Measurements from ENCODE around the gene SLC38A2. TPM values are rescaled to one million over a fixed set of nuclear protein-coding genes. Genes with fewer than 3 reads are reported as not detected.
"Not testable (repeated sequence)": the region's sequence is repeated elsewhere in the genome, so short reads cannot be mapped to it uniquely, and the experiment has no call there.

The SLC38A2 gene
- total RNA-seq = 252 TPM

DNA sequence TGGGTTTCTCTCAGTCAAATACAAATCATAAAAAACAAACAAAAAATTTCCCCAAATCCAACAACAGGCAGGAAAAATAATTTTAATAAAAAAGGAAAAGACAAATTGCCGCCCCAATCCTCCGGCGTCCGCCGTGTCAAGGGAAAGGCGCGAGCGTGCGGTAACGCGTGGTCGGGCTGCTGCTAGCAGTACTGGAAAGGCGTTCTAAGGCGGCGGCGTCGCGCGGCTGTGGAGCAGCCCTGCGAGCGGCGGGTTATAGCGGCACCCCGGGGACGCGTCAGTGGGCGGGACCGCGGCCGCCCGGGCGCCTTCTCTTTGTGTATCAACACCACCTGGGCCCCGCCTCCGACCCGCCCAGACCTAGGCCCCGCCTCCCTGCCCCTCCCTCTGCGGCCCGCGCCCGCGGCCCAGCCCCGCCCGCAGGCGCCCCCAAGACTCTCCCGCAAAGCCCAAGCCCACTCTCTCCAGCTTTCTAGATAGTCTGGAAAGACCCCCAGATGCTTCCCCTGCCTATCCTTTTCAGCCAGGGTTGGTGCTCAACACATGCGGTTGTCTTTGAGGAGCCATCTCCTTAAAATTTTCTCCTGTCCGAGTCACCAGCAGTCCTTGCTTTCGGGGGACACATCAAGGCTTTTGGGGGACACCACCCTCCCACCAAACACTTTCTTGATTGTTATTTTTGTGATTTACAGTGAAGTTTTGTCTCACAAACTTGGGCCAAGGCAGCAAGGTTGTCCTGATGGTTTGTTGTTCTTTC is at the start of gene SLC38A2:
Gene SLC38A2, minus strand, starts transcription at position 230 of the 757 bp plus-strand sequence. CDS start 1,480 bp downstream, outside the sequence.
- FAIRE-seq (no peak), DNase-seq (ENCODE audit: low spot score in 2 of 2) (peak; percentile 96 to 97)

DNA sequence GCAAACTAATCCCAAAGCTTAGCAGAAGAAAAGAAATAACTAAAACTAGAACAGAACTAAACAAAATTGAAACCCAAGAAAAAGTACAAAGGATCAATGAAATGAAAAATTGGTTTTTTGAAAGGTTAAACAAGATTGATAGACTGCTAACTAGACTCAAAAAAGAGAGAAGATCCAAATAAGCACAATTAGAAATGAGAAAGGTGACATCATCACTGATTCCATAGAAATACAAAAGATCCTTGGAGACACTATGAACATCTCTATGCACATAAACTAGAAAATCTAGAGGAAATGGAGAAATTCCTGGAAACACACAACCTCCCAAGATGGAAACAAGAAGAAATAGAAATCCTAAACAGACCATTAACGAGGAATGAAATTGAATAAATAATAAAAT is 47.1 kb upstream of the SLC38A2 start:
- FAIRE-seq = no peak
- no peak for DNase-seq (ENCODE audit: low spot score in 2 of 2)

DNA sequence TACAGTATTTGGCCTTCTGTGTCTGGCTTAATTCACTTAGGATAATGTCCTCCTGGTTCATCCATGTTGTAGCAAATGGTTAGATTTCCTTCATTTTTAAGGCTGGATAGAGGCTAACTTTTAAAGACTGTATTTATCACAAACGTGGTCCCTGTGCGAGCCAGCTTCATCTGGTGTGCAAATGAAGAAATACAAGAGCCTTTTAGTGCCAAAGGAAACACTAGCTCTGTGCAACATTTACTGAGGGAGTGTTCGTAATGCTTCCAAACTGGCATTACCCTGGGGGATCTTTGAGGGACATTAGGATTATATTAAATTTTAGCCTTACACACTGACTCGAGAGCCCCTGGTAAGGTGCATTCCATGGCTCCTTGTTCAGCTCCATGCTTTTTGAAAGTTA is 43.0 kb upstream of the SLC38A2 start:
- DNase-seq (ENCODE audit: low spot score in 2 of 2) (no peak), FAIRE-seq (no peak)

DNA sequence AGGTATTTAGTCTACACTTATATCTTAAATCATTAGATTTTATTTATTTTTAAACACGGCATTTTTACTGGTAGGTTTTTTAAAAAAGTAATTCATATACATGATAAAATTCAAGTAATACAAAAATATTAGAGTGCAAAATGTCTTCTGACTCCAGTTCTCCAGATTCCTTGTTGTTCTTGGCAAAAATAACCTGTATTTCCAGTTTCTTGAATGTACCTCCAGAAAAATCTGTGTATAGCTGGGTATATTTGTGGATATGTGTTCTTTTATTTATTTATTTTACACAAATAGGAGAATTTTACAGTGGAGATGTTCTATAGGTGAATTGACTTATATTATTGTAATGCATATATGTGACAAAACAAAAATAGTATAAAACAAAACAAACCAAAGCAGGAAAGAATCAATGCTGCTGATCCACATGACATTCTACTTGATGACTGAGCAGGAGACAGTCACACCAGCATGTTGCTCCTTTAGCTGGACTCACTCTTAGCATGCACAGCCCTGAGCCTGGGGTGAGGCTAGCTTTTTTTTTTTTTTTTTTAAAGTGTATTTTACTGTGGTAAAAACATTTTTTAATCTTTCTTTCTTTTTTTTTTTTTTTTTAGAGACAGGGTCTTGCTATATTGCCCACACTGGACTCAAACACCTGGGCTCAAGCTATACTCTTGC is 42.2 kb upstream of the SLC38A2 start:
- no peak for DNase-seq (ENCODE audit: low spot score in 2 of 2)
- FAIRE-seq = no peak

DNA sequence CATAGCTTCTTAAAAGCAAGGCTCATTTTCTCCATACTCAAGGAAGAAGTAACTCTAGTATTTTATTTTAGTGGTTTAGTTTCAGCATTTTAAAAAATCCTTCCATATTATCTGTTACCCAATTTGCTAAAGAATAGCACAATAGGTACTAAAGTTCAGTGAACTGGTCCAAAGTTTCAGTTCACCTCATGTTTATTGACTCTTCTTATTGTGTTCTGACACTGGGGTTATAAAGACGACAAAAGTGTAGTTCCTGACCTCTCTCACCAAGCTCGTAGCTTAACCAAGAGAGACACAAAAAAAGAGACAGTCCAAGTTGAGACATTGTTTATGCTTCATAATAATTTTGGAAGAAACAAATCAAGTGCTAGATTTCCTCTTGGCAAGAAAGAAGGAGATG is 40.8 kb upstream of the SLC38A2 start:
- FAIRE-seq (no peak), DNase-seq (ENCODE audit: low spot score in 2 of 2) (no peak)

DNA sequence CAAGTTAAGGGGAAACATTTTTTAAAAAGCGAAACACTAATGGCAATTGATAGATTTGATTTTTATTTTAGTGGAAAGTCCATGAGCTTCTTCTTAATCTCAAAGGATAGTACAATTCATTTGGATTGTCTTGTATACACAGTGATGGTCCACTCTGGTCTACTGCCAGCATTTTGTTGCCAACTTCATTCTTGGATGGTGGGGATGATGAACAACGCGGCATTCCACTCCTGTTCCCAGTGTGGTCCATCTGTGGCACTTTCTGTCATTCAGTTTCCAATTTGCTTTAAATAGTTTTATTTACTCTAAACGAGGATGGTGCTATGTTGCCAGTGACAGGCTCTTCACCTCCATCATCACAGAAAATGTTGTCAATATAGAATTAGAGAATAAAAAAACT is 40.3 kb upstream of the SLC38A2 start:
- FAIRE-seq = no peak
- DNase-seq (ENCODE audit: low spot score in 2 of 2) = no peak

DNA sequence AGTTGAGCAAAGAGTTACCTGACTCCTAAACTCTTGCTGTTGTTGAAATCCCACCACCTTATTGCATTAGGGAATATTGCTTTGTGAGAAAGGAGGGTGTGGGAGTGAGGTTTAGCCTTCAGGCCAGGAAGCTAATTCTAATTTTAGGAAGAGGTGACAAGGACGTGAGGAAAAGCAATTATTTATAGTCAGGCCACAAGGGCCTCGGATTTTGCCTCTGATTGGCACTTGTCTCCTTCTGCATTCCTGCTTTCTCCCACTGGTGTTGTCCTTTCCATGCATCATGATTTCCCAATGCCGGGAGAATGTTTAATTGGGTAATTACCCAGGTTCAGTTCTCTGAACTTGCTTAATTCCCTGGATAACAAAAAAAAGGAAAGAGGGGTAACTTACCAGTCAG is 37.9 kb upstream of the SLC38A2 start:
- no peak for FAIRE-seq
- DNase-seq (ENCODE audit: low spot score in 2 of 2) = no peak

DNA sequence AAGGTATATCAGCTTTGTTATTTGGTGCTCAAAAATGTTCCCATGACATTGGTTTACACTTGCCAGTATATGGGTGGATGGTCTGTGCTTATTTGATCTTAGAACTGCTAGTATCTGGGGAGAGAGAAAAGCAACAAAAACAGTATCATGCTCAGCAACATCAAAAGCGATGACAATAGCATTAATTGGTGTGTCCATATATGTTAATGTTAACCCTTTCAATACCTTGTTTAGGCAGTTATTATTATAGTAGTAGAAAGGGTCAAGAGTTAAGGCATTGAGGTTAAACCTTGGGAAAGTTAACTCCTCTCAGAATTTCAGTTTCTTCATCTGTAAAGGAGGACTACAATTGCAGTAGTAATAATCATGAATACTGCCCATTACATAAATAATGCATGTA is 37.4 kb upstream of the SLC38A2 start:
- FAIRE-seq = no peak

DNA sequence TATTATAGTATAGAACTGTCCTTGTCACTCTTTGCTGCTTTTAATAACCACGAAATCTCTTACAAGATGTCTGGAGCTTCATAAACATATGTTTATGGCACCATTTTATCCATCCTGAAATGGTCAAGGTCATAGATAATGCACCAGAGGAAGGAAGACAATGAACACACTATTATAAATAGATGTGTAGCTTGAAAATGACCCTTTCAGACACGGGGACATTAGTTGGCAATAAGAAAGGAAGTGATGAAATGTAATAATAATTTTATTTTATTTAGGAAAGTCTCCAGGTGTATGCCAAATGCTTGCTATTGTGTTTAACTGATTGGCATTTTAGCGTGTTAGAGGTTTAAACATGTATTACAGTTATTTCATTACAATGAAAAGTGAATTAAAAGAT is 36.8 kb upstream of the SLC38A2 start:
- DNase-seq (ENCODE audit: low spot score in 2 of 2) = no peak
- no peak for FAIRE-seq

More for the DNA sequence above, 37.4 kb upstream of the SLC38A2 start:
- DNase-seq (ENCODE audit: low spot score in 2 of 2) = no peak

DNA sequence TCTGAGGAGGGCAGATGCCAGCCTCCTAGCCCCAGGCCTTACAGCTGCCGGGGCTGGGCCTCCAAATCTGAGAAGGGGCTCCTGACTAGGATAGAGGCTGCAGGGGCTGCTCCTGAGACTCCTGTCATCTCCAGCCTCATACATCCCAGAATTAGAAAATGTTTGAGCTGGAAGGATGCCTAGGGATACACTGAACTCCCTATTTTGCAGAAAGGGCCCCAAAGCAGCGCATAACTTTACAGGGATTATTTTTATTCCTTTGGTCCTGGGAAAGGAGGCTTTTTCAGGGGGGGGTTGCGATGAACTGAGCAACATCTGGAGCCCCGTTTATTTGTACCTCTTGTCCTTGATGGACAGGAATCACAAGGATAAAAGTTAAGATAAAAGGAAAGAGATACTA is 35.9 kb upstream of the SLC38A2 start:
- DNase-seq (ENCODE audit: low spot score in 2 of 2) (no peak), FAIRE-seq (no peak)

DNA sequence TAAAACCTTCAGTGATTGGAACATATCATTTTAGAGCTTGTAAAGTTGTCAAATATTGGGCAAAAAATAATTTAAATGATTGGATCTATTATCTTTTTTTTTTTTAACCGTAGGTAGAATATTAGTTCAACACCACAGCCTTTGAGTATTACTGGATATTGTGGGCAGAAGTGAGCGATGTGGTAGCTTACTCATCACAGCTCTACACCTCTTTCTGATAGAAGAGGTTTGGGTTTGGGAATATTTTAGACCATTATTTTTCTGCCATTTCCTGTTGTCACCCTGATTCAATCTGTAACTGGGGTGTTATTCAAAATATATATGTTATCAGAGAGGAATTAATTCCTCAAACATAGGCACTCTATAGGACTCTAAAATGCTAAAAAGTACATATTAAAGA is 34.8 kb upstream of the SLC38A2 start:
- FAIRE-seq (no peak), DNase-seq (ENCODE audit: low spot score in 2 of 2) (no peak)

DNA sequence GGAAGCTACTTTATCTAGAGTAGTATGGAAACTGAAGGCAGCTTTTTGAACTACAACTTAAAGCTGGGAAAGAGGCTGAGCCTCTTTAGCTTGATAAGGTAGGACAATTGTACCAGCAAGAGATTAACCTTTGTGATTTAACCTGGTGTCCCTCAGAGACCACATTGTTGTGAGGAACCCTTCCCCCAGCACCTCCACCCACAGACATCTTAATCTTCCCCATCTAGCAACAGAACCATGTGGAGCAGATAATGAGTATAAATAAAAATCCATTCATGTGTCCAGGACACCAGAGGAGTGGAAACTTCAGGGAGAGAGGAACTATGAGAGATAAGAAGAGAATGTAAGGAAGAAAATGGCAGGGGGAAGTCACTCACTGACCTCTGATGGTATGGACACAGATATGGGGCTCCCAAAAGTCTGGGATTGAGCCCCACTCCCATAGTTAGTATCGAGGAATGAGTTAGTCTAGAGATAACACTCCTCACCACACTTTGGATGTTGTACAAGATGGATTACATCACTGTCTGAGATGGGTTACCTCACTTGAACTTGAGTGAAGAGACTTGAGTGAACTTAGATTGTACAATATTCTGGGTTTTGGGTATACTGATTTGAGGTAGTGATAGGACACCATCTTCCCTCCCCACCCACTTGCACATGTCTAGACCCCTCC is 33.9 kb upstream of the SLC38A2 start:
- DNase-seq (ENCODE audit: low spot score in 2 of 2) = no peak
- FAIRE-seq = no peak

DNA sequence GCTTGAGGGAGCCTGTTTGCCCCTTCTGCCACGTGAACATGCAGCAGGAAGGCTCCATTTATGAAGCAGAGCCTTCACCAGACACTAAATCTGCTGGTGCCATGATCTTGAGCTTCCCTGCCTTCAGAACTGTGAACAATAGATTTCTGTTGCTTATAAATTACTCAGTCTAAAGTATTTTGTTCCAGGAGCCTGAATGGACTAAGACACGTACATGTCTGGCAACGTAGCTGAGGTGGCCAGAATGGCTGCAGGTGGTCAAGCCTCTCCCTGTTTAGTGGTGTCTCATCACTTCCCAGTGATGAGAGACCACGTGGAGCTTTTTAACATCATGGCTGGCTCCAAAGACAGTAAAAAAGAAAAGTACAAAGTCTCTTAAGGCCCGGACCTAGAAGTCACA is 32.2 kb upstream of the SLC38A2 start:
- no peak for FAIRE-seq

DNA sequence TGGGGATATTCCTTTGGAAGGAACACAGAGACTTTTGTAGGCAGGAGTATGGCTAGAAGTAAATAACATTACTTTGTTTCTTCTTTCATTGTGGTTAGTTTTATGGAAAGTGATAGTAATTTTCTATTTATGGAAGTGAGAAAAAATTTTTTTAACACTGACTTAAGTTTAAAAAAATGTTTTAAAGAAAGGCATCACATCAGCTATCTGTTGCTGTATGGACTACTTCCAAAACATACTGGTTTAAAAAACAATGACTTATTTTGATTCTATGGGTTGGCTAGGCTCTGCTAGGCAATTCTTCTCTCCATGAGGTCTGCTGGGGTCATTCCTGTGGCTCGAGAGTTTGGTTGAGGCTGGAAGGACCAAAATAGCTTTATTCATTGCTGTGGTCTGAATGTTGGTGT is 31.7 kb upstream of the SLC38A2 start:
- FAIRE-seq (no peak), DNase-seq (ENCODE audit: low spot score in 2 of 2) (no peak)

More for the DNA sequence above, 32.2 kb upstream of the SLC38A2 start:
- no peak for DNase-seq (ENCODE audit: low spot score in 2 of 2)

DNA sequence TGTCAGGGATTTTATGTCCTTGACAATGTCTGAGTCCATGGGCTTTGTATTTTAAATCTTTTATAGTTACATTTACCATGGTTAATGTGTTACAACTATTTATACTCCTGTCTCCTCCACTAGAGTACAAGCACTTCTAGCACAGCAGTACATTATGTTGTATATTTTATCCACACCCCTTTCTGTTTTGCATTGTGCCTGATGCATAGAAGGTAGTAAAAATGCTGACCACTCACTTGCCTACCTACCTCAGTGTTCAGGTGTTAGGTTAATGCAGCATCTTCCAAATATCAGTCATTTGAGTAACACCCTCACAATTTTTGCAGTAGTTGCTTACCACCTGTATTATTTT is 31.1 kb upstream of the SLC38A2 start:
- FAIRE-seq (no peak), DNase-seq (ENCODE audit: low spot score in 2 of 2) (no peak)

DNA sequence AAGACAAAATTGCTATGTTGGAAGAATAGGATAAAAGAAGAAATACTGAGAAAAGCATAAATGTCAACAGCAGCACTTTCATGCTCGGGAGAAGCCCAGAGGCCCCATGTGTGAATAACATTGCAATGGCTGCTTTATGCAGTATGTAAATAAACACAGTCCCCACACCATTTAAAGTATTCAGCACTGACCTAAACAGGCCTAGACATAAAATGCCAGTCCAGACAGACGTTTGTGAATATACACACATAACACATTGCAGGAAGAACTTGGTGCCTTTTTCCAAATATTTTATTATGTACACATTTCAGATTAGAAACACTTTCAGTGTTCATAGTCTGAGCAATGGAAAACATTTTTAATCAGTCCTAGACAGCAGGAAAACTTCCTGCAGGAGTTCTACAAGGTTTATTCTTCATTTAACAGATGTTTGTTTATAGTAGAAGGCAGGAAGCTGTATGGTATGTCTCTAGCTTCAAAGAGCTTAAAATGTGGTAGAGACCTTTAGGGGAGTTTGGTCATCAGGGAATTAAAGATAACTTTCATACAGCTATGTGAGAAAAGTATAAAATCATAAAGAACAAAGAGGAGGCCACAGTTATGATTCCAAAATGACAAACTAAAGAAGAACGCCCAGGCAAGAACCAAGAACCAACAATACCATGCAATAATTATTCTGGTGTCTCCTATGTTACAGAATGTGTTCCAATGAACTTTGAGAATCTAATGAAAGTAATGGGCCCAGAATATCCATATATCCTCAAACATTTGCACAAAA is 30.6 kb upstream of the SLC38A2 start:
- no peak for FAIRE-seq
- no peak for DNase-seq (ENCODE audit: low spot score in 2 of 2)

DNA sequence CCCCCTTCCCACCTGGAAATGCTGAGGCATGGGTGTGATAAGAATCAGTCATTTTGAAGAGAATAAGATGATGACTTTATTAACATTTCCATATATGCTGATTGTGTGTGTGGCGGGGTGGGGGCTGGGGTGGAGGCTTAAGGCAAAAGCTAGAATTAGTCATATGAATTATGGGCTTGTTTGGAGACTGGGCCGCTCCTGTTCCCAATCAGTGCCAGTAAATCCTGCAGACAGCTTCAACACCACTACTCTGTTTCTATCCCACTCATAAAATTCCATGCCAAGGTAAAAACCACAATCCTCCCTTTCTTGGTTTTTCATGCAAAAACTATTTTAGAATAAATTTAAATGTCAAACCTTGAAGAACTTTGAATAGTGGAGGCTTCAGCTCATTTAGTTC is 29.9 kb upstream of the SLC38A2 start:
- DNase-seq (ENCODE audit: low spot score in 2 of 2) (no peak), FAIRE-seq (no peak)

DNA sequence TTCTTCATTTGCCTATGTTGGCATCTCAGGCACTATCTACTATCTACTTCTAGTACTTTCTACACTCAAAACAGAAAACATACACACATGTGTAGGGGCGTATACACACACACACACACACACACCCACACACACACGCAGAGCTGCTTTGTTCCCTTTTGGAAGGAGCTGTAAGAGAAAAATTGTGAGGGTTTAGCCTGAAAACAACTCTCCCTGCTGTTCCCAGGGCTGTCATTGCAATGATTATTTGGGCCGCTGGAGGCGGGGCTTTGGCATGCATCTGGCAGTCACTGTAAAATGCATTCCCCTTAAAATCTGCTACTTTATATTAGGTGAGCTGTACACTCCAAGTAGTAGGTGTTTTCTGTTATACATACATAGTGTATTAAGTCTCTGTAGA is 29.1 kb upstream of the SLC38A2 start:
- FAIRE-seq (no peak), DNase-seq (ENCODE audit: low spot score in 2 of 2) (no peak)

DNA sequence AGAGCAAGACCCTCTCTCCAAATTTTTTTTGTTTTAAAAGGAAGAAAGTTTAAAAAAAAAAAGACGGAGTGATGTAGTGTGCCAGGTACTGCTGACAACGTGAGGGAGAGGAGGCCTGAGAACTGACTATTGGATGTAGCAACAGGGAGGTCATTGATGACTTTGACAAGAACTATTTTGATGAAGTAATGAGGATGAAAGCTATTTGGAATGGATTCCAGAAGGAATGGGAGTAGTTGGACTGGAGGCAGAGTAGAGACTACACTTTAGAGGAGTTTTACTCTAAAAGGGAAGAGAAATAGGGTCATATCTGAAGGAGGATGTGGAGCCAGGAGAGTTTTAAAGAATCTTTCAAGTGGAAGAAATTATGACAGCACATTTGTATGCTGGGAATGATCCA is 27.8 kb upstream of the SLC38A2 start:
- DNase-seq (ENCODE audit: low spot score in 2 of 2) (no peak), FAIRE-seq (no peak)

DNA sequence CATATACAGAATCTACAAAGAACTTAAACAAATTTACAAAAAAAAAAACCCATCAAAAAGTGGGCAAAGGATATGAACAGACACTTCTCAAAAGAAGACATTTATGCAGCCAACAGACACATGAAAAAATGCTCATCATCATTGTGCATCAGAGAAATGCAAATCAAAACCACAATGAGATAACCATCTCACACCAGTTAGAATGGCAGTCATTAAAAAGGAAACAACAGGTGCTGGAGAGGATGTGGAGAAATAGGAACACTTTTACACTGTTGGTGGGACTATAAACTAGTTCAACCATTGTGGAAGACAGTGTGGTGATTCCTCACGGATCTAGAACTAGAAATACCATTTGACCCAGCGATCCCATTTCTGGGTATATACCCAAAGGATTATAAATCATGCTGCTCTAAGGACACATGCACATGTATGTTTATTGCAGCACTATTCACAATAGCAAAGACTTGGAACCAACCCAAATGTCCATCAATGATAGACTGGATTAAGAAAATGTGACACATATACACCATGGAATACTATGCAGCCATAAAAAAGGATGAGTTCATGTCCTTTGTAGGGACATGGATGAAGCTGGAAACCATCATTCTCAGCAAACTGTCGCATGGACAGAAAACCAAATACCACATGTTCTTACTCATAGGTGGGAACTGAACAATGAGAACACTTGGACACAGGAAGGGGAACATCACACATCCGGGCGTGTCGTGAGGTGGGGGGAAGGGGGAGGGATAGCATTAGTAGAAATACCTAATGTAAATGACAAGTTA is 27.1 kb upstream of the SLC38A2 start:
- FAIRE-seq; DNase-seq (ENCODE audit: low spot score in 2 of 2): not testable (repeated sequence)

Measured in frontal cortex (tissue), 4 donors.